GM12878 (cell line): Measurements from ENCODE around the gene F12. TPM values are rescaled to one million over a fixed set of nuclear protein-coding genes. Genes with fewer than 3 reads are reported as not detected.

Experiments
- ATAC-seq: fragments of 200-7000 bp; cut with Tn5 transposase; 3 replicates; pipeline ENCODE4 v1.9.1; 2020; ENCODE audit warnings: mild to moderate bottlenecking, moderate library complexity
- BruUV-seq: library from RNA; stranded (reverse); fragments of 400-500 nt; replicated peaks from 2 replicates; lab custom pipeline; 2021; lab: Mats Ljungman, UMichigan
- CTCF ChIA-PET: fragments of 300-600 bp; sonication (Branson Sonifier 250); formaldehyde crosslinking; extraction: SDS; loops from one replicate; lab custom pipeline; 2021; ENCODE audit warnings: inconsistent platforms; lab: Yijun Ruan, JAX
- POLR2A ChIA-PET: fragments of 350-600 bp; formaldehyde crosslinking; extraction: SDS; loops from one replicate; lab custom pipeline; 2021; ENCODE audit warnings: inconsistent platforms; lab: Charles Lee
- RAD21 ChIA-PET: fragments of 300-600 bp; sonication (Branson Sonifier 250); formaldehyde crosslinking; loops from one replicate; lab custom pipeline; 2023; ENCODE audit warnings: antibody characterized with exemption; ENCODE audit not compliant: unreplicated experiment; lab: Charles Lee
- SMC1A ChIA-PET: fragments of 300-600 bp; sonication (Branson Sonifier 250); formaldehyde crosslinking; loops from one replicate; lab custom pipeline; 2023; ENCODE audit not compliant: unreplicated experiment, uncharacterized antibody; lab: Charles Lee
- DNase-seq: peaks from one replicate; pipeline ENCODE4 v3.0.0-alpha.2; 2011; ENCODE audit warnings: low read depth, low spot score
- FAIRE-seq: peaks from 3 replicates; lab custom pipeline; 2011; peaks lifted over from hg19 to GRCh38; lab: Jason Lieb, UNC
- H2AFZ ChIP-seq: 2 replicates; pipeline ENCODE4 v1.6.0; 2011; ENCODE audit warnings: low read depth, low read length, control low read depth; ENCODE audit not compliant: control insufficient read depth
- H3K27ac ChIP-seq: 2 replicates; pipeline ENCODE4 v1.5.1; 2011; ENCODE audit warnings: control low read depth; ENCODE audit not compliant: control insufficient read depth, insufficient read depth
- H3K27me3 ChIP-seq, 2 experiments: replicated peaks in 1 of 2; 2 replicates each; pipeline versions ENCODE4 v1.6.0 to v1.6.1; 2011; ENCODE audit warnings: low read length in 1 of 2; ENCODE audit not compliant: control insufficient read depth in 2 of 2, insufficient read depth in 2 of 2
- H3K36me3 ChIP-seq, 2 experiments: 2 replicates each; pipeline ENCODE4 v1.5.1; 2011; ENCODE audit warnings: low read length in 1 of 2; ENCODE audit not compliant: control insufficient read depth in 2 of 2, insufficient read depth in 2 of 2
- H3K4me1 ChIP-seq: 2 replicates; pipeline ENCODE4 v1.6.1; 2011; ENCODE audit warnings: mild to moderate bottlenecking, low read length, moderate library complexity, mixed read lengths; ENCODE audit not compliant: control insufficient read depth, insufficient read depth
- H3K4me2 ChIP-seq: 2 replicates; pipeline ENCODE4 v1.6.0; 2011; ENCODE audit warnings: control low read depth; ENCODE audit not compliant: control insufficient read depth, insufficient read depth
- H3K4me3 ChIP-seq: fragments of 200-600 bp; sonication (generic); 2 replicates; pipeline ENCODE4 v1.5.1; 2016
- H3K79me2 ChIP-seq: 2 replicates; pipeline ENCODE4 v1.6.0; 2011; ENCODE audit warnings: low read length; ENCODE audit not compliant: control insufficient read depth, insufficient read depth
- H3K9ac ChIP-seq: 2 replicates; pipeline ENCODE4 v1.8.0; 2011; ENCODE audit warnings: low read length, control low read depth, mixed read lengths; ENCODE audit not compliant: control insufficient read depth, insufficient read depth
- H3K9me3 ChIP-seq: replicated peaks from 3 replicates; pipeline ENCODE4 v1.5.1; 2011; ENCODE audit warnings: mild to moderate bottlenecking, low read length; ENCODE audit not compliant: control insufficient read depth, insufficient read depth
- H4K20me1 ChIP-seq: 2 replicates; pipeline ENCODE4 v1.6.0; 2011; ENCODE audit not compliant: control insufficient read depth, insufficient read depth
- CBX3 ChIP-seq: fragments of 200-600 bp; sonication (generic); IDR thresholded peaks from 2 replicates; pipeline ENCODE4 v1.6.1; 2016; ENCODE audit warnings: low read depth, borderline replicate concordance
- SIX5 ChIP-seq: IDR thresholded peaks from 2 replicates; pipeline ENCODE4 v1.6.1; 2011; ENCODE audit warnings: mild to moderate bottlenecking, low read depth, low read length, moderate library complexity; ENCODE audit not compliant: severe bottlenecking
- SMC3 ChIP-seq: IDR thresholded peaks from 2 replicates; pipeline ENCODE4 v1.6.1; 2011; ENCODE audit warnings: low read length, improper control_type of control experiment, borderline replicate concordance
- SPI1 ChIP-seq: IDR thresholded peaks from 2 replicates; pipeline ENCODE4 v1.6.1; 2011; ENCODE audit warnings: low read depth, mild to moderate bottlenecking, low read length, moderate library complexity, borderline replicate concordance; ENCODE audit not compliant: insufficient read depth
- STAT3 ChIP-seq: IDR thresholded peaks from 2 replicates; pipeline ENCODE4 v1.6.1; 2011; ENCODE audit warnings: low read depth, low read length, improper control_type of control experiment
- YBX1 ChIP-seq: fragments of 450-650 bp; IDR thresholded peaks from 2 replicates; pipeline ENCODE4 v1.6.1; 2016; ENCODE audit warnings: antibody characterized with exemption
- ZNF207 ChIP-seq: fragments of 450-650 bp; IDR thresholded peaks from 2 replicates; pipeline ENCODE4 v1.6.1; 2014; ENCODE audit warnings: antibody characterized with exemption, mild to moderate bottlenecking, borderline replicate concordance
- ZNF24 ChIP-seq: fragments of 450-650 bp; IDR thresholded peaks from 2 replicates; pipeline ENCODE4 v1.6.1; 2017; ENCODE audit warnings: antibody characterized with exemption, mild to moderate bottlenecking
- WGBS: methylation state at CpG from one replicate; pipeline ENCODE4 v1.1.6; 2016; ENCODE audit warnings: low lambda C conversion rate; ENCODE audit not compliant: insufficient replicate concordance, insufficient coverage; ENCODE audit errors: missing lambda C conversion rate; 5-methylcytosine and 5-hydroxymethylcytosine counted together
- in situ Hi-C: fragments of 300-500 bp; cut with MboI; formaldehyde crosslinking; loops from 9 replicates; pipeline ENCODE4 v1.14.3; 2018; ENCODE audit warnings: mixed read lengths
- intact Hi-C: fragments of 100-400 bp; cut with micrococcal nuclease; formaldehyde crosslinking; loops from one replicate; pipeline ENCODE4 v1.14.2; 2022; ENCODE audit not compliant: unreplicated experiment
- polyA plus RNA-seq, 11 experiments: library from polyadenylated mRNA; depleted of rRNA in 4 of 11; unstranded in 6 of 11; stranded (reverse) in 5 of 11; fragments of >200 nt; fragmentation: Nextera tagmentation in 4 of 11; fragmentation: Illumina TruSeq in 1 of 11; extraction: Ambion mirVana in 4 of 11; extraction: Trizol in 1 of 11; gene quantifications; 1 replicate in 1 of 11; 2 replicates in 10 of 11; pipeline versions ENCODE4 v1.2.1 to v1.2.3, GENCODE V29; 2011 to 2016; ENCODE audit warnings: inconsistent platforms in 2 of 11, missing spikeins in 2 of 11, low read depth in 1 of 11
- total RNA-seq, 4 experiments: library from RNA; depleted of rRNA in 3 of 4; stranded (reverse); fragments of >200 nt in 3 of 4; fragmentation: Illumina TruSeq in 1 of 4; extraction: Trizol in 1 of 4; gene quantifications; 2 replicates each; pipeline versions ENCODE4 v1.2.1 to v1.2.3, GENCODE V29; 2013 to 2021

The F12 gene
- total and polyA plus RNA-seq, 10 of the 15 experiments (the other 5 are each of a cell fraction or from before 2014, with no cell fraction given) = 0.25 to 11.3 (median 5.5) TPM

GRCh38 chr5:177372910-177373309 lies 36.5 kb downstream of the F12 start (continued):
- TF ChIP-seq STAT3 = no peak
- TF ChIP-seq CBX3 = no peak

GRCh38 chr5:177372034-177372896 lies 37.1 kb downstream of the F12 start:
- intact Hi-C loops (no loop called here), in situ Hi-C loops (no loop called here)

More at GRCh38 chr5:177372034-177372896, 37.1 kb downstream of the F12 start:
- ChIA-PET POLR2A (interaction anchor here (0.8 to 2.8 kb wide), 5 partner anchors 10 to 55 kb away, joined by 3 to 7 read pairs (median 3); partner anchors contain the start of gene RGS14), CTCF (interaction anchor here (0.7 to 6.0 kb wide), 10 partner anchors 11 to 81 kb away, joined by 3 to 88 read pairs (median 5); partner anchors contain the start of gene RGS14), SMC1A (interaction anchor here (1.0 to 2.2 kb wide), 5 partner anchors 8 to 62 kb away, joined by 3 to 4 read pairs (median 3); partner anchors contain the start of genes RGS14 and SLC34A1), RAD21 (interaction anchor here (0.6 to 1.7 kb wide), 3 partner anchors 16 to 18 kb away, joined by 4 to 8 read pairs (median 4); no protein-coding TSS in a partner anchor)
- no peaks in the 10 kb centered on the region for H3K79me2 ChIP-seq
- no peak overlapping the region for H2AFZ ChIP-seq
- peaks cover 13 to 17% of the 10 kb centered on the region in 2 experiments for H3K36me3 ChIP-seq
- no peak overlapping the region for H3K4me3 ChIP-seq
- H4K20me1 ChIP-seq = no peaks in the 10 kb centered on the region
- peaks cover 24% of the 10 kb centered on the region for H3K4me1 ChIP-seq
- ATAC-seq (no peak), DNase-seq (no peak), FAIRE-seq (no peak)
- H3K4me2 ChIP-seq = no peak overlapping the region
- H3K27me3 ChIP-seq = no peaks in the 10 kb centered on the region
- H3K9ac ChIP-seq = no peak overlapping the region
- TSS peak; percentile 44 for BruUV-seq
- TF ChIP-seq ZNF24 = no peak
- TF ChIP-seq ZNF207 = no peak
- TF ChIP-seq SPI1 = peak; percentile 33; the same call in 1 of the 2 replicates
- TF ChIP-seq YBX1 = no peak
- TF ChIP-seq SMC3 = no peak
- no peak for TF ChIP-seq SIX5
- no peaks in the 10 kb centered on the region for H3K9me3 ChIP-seq
- no peak overlapping the region for H3K27ac ChIP-seq
- 89% methylated on average over 12 of the region's 12 CpGs for WGBS
